Glomerular visceral epithelial cell (primary cell): ENCODE data around the gene STKLD1.
"Not testable (repeated sequence)": the region's sequence is repeated elsewhere in the genome, so short reads cannot be mapped to it uniquely, and the experiment has no call there.

Experiments used
- DNase-seq: peaks from one replicate; pipeline ENCODE4 v3.0.0-alpha.2; 2016; ENCODE audit errors: extremely low spot score

The STKLD1 gene

DNA sequence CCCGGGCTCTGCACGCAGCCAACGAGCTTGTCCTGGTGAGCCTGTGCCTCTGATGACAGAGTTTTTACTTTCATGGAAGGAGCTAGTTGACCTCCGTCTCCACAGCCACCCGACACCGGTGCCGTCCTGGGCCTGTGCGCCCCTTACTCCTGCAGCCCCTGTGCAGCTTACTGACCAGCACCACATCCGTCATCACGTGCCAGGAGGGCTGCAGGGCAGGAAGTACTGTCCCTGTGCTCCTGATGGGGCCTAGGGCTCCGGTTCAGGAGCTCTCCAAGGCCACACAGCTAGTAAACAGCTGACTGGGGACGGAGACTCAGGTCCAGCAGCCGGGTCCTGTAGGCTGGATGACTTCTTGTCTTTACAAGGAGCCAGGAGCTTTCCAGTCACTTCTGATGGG lies 10.2 kb downstream of the STKLD1 start:
- DNase-seq: no peak

GRCh38 chr9:133387680-133388079 lies 11.5 kb downstream of the STKLD1 start:
- no peak for DNase-seq

DNA sequence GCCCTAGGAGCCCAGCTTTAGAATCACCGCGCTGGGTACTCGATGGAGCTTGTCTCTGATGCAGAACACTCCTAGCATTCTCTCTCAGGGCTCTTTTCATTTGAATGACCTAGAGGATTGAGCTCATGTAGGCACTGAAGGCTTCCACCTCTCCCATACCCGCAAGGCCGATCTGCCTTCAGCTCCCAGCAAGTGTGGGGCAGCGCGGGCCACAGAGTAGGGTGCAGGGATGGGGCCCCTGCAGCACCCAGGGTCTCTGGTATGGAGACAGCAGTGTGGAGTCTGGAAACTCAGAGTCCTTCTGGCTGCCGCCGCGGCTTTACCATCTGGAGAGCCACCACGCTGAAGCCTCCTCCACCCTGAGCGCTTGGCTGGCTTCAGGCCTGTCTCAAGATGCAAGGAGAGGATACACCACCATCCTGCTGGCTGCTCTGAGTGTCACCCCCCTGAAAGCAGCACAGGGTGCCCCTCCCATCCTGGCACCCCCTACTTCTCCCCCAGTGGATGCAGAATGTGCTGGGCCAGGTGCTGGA lies 12.9 kb downstream of the STKLD1 start:
- DNase-seq: no peak

DNA sequence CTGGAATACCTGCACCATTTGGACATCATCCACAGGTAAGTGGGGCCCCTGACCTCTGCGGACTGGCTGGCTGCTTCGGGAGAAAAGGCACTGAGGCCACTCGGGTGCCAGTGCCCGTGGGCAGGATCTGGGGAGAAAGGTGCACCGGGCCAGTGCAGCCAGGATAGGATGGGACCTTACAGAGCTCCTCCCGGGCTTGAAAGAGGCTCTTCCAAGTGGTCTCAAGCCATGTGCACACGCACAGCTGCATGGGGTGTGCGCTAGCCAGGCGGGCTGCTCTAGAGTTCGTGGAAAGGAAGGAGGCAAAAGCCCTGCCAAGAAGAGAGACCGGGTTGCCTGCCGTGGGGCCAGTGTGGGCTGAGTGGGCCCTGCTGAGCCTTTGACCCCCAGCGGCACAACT lies 13.4 kb downstream of the STKLD1 start:
- DNase-seq: no peak

DNA sequence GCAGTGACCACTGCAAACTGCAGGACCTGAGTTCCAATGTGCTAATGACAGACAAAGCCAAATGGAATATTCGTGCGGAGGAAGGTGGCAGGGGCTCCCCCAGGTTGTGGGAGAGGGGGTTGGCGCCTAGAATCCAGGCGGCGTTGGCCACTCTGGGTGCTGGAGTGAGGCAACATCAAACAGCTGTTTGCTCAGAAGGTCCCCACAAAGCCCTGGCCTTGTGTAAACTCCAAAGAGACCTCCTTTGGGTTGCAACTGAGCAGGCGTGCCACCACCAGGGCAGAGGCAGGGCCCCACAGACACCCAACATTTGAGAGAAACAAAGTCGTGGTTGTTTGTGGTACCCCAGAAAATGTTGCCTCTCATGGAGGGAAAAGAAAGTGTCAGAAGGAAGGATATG lies 14.5 kb downstream of the STKLD1 start:
- no peak for DNase-seq

GRCh38 chr9:133391449-133391848 lies 15.3 kb downstream of the STKLD1 start:
- DNase-seq: not testable (repeated sequence)

- not testable (repeated sequence) for DNase-seq
Measured at GRCh38 chr9:133392308-133392707, 16.1 kb downstream of the STKLD1 start.

DNA sequence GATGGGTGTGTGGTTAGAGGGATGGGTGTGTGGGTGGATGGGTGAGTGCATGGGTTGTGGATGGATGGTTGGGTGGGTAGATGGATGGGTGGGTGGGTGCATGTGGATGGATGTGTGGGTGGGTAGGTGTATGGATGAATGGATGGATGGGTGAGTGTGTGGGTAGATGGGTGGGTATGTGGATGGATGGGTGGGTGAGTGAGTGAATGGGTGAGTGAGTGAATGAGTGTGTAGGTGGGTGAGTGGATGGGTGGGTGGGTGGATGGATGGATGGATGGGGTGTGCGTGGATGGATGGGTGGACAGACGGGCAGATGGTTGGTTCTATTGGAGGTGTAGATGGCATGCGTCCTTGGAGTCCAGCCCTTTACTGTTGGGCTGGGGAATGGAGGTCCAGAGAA lies 17.2 kb downstream of the STKLD1 start:
- no peak for DNase-seq

- DNase-seq: no peak
Measured at GRCh38 chr9:133394687-133395271, 18.6 kb downstream of the STKLD1 start.

GRCh38 chr9:133396952-133397351 lies 20.8 kb downstream of the STKLD1 start:
- DNase-seq: no peak

- no peak for DNase-seq
Measured at GRCh38 chr9:133397370-133397769, 21.2 kb downstream of the STKLD1 start.

GRCh38 chr9:133397895-133398294 lies 21.7 kb downstream of the STKLD1 start:
- DNase-seq: no peak

DNA sequence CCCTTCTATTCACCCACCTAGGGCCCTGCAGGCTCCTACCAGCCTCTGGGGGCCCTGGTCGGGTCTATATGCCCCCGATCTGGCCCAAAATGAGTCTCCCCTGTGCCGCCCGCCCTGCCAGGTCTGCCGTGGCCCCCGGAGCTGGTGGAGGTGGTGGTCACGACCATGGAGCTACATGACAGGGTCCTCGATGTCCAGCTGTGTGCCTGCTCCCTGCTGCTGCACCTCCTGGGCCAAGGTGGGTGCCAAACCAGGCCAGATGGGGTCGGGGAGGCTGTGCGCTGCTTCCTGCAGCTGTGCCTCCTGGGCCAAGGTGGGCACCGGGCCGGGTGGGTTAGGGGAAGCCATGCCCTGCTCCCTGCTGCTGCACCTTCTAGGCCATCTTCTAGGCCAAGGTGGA lies 24.1 kb downstream of the STKLD1 start:
- no peak for DNase-seq

GRCh38 chr9:133401588-133401987 lies 25.4 kb downstream of the STKLD1 start:
- DNase-seq: no peak

DNA sequence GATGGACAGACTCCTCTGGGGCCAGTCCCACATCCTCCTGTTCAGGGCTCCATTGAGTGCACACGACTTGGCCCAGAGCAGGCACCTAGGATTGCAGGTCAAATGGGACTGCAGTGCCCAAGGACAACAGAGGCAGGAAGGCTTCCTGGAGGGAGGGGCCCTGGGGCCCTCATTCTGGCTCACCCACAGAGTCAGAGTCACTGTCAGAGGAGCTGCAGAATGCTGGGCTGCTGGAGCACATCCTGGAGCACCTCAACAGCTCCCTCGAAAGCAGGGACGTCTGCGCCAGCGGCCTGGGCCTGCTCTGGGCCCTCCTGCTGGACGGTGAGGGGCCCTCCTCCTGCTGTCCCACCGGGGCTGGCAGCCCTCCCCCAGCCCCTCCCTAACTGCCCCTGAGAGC lies 26.5 kb downstream of the STKLD1 start:
- no peak for DNase-seq

- peak; percentile 55 for DNase-seq
Measured at GRCh38 chr9:133403766-133404453, 27.7 kb downstream of the STKLD1 start.

DNA sequence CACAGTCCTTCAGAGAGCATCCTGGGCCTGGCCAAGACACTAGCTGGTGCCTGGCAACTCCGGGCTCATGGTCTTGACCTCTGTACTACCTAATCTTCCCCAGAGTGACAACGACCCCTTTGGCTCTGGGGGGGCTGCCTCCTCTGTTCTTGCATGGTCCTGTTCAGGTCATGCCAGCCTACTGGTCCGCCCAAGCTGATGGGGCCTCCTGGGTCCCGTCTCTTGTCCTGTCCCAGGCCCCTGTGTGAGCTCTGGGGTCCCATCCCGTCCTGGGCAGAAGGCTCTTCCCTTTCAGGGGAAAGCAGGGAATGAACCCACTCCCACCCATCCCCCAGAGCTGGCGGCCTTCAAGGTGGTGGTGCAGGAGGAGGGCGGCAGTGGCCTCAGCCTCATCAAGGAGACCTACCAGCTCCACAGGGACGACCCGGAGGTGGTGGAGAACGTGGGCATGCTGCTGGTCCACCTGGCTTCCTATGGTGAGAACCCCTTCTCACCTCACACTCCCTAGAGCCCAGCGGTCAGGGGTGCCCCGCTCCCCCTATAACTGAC lies 28.4 kb downstream of the STKLD1 start:
- no peak for DNase-seq

DNA sequence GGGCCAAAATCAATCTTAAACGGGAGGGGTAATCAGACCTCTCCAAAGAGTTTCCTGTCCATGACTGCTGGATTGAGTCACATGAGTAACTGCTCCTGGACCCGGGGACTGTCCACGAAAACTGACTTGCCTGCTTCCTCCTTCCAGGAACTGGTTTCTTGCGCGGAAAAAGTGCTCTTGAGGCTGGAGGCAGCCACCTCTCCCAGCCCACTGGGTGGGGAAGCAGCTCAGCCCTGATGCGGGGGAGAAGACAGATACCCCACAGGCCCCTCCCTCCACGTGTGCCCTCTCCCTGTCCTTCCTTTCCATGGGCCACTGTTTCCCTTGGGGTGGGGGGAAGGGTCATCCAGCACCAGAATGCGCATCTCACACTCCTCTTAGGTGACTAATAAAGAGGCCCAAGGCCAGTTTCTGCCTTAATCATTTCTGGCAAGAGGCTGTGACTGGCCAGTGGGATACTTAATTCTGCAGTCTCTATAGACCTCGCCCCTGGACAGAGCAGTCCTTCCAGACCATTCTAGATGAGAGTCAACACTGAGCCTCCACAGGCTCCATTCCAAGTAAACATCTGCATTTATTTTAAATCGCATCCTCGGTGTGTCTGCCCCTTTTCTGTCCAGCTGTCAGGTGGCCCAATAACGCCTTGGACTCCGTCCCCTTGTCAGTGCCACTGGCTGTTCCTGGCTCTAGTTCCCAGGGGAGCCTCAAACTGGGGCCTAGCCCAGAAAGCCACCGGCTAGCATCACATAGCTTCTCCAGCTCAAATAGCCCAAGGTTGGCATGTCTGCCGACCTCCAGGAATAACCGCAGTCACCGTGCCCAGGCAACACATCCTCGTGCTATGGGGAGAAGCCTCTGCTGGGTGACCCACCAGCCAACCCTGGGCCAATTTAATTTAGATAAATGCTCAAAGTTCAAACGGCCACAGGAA lies 29.6 kb downstream of the STKLD1 start:
- no peak for DNase-seq

DNA sequence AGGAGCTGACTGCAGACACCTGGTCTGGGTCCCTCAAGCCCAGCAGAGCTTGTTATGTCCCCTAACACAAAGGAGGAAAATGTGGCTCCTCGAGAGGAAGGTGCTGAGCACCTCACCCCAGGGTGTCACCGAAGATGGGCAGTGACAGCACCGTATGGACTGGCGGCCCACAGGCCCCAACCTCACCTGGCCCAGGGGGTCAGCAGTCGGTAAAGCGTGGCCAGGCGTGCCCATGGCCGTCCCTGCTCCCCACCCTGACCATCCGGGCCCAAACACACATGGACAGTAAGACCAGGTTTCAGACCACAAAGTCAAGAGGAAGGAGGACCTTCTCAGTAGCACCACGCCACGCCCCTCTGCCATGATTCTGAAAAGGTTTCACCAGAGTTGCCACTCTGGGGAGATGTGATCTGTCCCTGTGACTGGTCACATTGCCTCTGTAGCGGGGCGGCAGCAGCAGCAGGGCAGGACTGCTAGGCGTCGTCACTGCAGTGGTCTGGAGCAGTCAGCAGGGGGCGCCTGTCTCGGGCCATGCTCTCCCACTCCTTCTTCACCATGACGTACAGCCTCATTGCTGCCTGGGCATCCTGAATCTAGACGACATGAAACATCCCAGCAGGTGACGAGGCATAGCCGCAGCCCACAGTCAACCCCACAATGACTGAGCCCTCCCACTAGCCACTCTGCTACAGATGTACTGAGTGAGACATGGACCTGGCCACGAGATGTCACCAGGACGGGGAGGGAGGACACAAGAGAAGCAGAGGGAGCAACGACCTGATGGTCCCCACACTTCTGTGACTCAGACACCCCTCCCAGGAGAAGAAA lies 30.5 kb downstream of the STKLD1 start:
- peak; percentile 61 for DNase-seq

DNA sequence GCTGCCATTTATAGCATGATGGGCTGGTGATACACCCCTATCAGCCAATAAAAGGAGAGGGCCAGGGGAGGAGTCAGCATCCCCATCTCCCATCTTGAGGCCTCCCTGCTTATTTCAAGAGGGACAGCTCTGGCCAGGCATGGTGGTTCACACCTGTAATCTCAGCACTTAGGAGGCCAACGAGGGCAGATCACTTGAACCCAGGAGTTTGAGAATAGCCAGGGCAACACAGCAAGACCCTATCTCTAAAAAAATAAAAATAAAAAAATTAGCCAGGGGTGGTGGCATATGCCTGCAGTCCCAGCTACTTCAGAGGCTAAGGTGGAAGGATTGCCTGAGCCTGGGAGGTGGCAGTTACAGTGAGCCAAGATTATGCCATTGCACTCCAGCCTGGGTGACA lies 31.9 kb downstream of the STKLD1 start:
- DNase-seq: no peak

DNA sequence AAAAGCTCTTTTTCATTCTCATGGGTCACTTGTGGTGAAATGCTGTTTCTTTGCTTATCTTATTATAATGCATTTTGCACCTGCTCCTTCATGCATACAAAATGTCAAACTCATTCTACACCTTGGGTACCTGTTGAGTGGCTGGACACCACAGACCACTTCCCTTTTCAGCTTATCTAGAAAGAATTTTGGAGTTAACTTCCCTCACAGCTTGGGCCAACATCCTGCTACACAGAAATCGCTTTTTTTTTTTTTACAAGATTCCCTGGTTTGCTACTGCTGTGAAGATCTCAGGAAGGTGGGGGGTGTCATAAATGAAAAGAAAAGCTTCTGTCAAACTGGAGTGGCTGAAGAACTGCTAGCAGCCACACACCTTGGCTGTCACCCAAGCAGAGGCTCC lies 39.0 kb downstream of the STKLD1 start:
- DNase-seq: no peak
